IPS-18a (cell line): Measurements from ENCODE around the gene RHD.
"Not testable (repeated sequence)": the region's sequence is repeated elsewhere in the genome, so short reads cannot be mapped to it uniquely, and the experiment has no call there.

ENCODE experiments used
- H3K27ac ChIP-seq: one replicate; pipeline ENCODE4 v1.5.1; 2013; ENCODE audit warnings: low read length
- H3K27me3 ChIP-seq: one replicate; pipeline ENCODE4 v1.6.1; 2013; ENCODE audit warnings: mild to moderate bottlenecking, low read length; ENCODE audit not compliant: control insufficient read depth, insufficient read depth
- H3K36me3 ChIP-seq: one replicate; pipeline ENCODE4 v1.6.1; 2013; ENCODE audit warnings: low read depth, low read length; ENCODE audit not compliant: control insufficient read depth
- H3K4me1 ChIP-seq: one replicate; pipeline ENCODE4 v1.6.1; 2013; ENCODE audit warnings: low read depth, low read length; ENCODE audit not compliant: control insufficient read depth
- H3K4me3 ChIP-seq: one replicate; pipeline ENCODE4 v1.5.1; 2013; ENCODE audit warnings: low read length
- H3K9ac ChIP-seq: one replicate; pipeline ENCODE4 v1.6.1; 2013; ENCODE audit warnings: mild to moderate bottlenecking, low read length, moderate library complexity
- H3K9me3 ChIP-seq: one replicate; pipeline ENCODE4 v1.6.1; 2013; ENCODE audit warnings: low read depth, low read length; ENCODE audit not compliant: control insufficient read depth

RHD gene

DNA sequence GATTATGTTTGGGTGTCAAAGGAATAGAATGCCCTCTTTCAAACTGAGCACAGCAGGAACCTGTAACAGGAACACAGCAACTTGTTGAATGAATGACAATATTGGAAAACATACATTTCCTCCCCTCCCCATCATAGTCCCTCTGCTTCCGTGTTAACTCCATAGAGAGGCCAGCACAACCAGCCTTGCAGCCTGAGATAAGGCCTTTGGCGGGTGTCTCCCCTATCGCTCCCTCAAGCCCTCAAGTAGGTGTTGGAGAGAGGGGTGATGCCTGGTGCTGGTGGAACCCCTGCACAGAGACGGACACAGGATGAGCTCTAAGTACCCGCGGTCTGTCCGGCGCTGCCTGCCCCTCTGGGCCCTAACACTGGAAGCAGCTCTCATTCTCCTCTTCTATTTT lies at the start of gene RHD:
RHD (plus strand) TSS at position 272 of the 400 bp plus-strand sequence; CDS start at position 311, 39 bp downstream.
- not testable (repeated sequence) for H3K9ac ChIP-seq

GRCh38 chr1:25222606-25223005 lies 49.7 kb upstream of the RHD start:
- Histone ChIP-seq H3K27me3 (no peaks in the 10 kb centered on the region), H3K9me3 (no peaks in the 10 kb centered on the region), H3K36me3 (peaks cover 41% of the 10 kb centered on the region), H3K4me3 (no peak overlapping the region), H3K4me1 (no peaks in the 10 kb centered on the region), H3K27ac (no peak overlapping the region), H3K9ac (no peak overlapping the region)

More for the DNA sequence above, at the start of gene RHD:
- not testable (repeated sequence) for H3K27ac ChIP-seq, H3K4me3 ChIP-seq, H3K9me3 ChIP-seq, H3K36me3 ChIP-seq, H3K27me3 ChIP-seq, H3K4me1 ChIP-seq

DNA sequence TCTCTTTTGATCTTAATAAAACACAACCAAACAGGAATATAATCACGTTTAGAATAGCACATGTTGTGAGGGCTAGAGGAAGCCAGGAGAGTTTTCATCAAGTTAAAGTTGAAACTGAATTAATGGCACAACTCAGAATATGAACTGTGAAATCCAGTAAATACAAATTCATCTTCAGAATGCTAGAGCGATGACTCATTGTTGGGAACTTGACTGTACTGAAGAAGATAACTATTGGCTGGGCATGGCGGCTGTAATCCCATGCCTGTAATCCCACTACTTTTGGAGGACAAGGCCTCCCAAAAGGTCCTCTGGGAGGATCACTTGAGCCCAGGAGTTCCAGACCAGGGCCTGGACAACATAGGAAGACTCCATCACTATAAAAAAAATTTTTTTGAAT lies 48.8 kb upstream of the RHD start:
- Histone ChIP-seq H3K9ac (no peak overlapping the region), H3K27ac (no peak overlapping the region), H3K36me3 (peaks cover 49% of the 10 kb centered on the region), H3K4me3 (no peak overlapping the region), H3K27me3 (no peaks in the 10 kb centered on the region), H3K9me3 (no peaks in the 10 kb centered on the region), H3K4me1 (no peaks in the 10 kb centered on the region)

GRCh38 chr1:25232027-25232865 lies 40.1 kb upstream of the RHD start, which contains the start of gene SYF2:
SYF2 (minus strand) TSS chr1:25232502; CDS start chr1:25232467, 35 bp downstream.
- peak within 1 kb of the TSS; percentile 91 for H3K9ac ChIP-seq
- peak within 1 kb of the TSS; percentile 92 for H3K27ac ChIP-seq
- peak within 1 kb of the TSS; percentile 99 for H3K4me3 ChIP-seq
- peaks cover 32% of the 10 kb centered on the region for H3K36me3 ChIP-seq
- H3K27me3 ChIP-seq = no peaks in the 10 kb centered on the region
- H3K4me1 ChIP-seq = peaks cover 3% of the 10 kb centered on the region
- H3K9me3 ChIP-seq = no peaks in the 10 kb centered on the region

DNA sequence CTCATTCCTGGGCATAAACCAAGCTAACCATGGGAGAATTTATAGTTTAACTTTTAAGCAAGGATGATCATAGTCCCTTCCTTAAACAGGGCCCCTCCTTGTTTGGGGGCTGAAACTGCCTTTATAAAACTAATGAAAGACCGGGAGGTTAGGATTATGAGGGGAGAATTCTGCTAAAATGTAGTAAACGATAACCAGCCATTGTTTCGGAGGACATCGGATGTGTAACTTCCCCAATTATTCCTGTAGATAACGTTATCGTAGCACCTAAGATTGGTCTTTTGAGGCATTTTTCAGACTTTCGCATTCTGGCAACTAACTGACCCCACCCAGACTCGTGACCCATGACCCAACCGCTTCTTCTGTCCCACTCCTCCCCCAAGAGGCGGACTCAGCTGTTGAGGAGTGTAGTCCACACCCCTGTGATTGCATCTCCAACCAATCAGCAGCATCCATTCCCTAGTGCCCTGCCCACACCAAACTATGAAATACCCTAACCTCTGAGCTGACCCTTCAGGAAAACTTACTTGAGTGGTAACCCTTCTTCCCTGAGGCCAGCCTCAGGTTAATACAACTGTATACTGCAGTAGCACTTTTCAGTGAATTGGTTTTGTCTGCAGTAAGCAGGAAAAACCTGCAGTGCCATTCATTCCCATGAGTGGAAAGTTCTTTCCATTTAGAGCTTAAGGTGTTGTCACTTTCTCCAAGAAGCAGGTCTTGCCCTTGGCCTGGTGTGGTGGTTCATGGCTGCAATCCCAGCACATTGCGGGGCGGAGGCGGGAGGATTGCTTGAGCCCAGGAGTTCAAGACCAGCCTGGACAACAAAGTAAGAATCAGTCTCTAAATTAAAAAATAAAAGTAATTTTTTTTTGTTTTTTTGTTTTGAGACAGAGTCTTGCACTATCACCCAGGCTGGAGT lies 39.2 kb upstream of the RHD start:
- Histone ChIP-seq H3K9ac (peak overlapping the region; percentile 91), H3K4me1 (peaks cover 3% of the 10 kb centered on the region), H3K36me3 (peaks cover 24% of the 10 kb centered on the region), H3K27me3 (no peaks in the 10 kb centered on the region), H3K4me3 (peak overlapping the region; percentile 99), H3K27ac (peak overlapping the region; percentile 92), H3K9me3 (no peaks in the 10 kb centered on the region)

- not testable (repeated sequence) for H3K27me3 ChIP-seq, H3K27ac ChIP-seq, H3K9me3 ChIP-seq, H3K36me3 ChIP-seq, H3K4me1 ChIP-seq, H3K9ac ChIP-seq, H3K4me3 ChIP-seq
Measured at GRCh38 chr1:25235411-25235810, 36.9 kb upstream of the RHD start.

DNA sequence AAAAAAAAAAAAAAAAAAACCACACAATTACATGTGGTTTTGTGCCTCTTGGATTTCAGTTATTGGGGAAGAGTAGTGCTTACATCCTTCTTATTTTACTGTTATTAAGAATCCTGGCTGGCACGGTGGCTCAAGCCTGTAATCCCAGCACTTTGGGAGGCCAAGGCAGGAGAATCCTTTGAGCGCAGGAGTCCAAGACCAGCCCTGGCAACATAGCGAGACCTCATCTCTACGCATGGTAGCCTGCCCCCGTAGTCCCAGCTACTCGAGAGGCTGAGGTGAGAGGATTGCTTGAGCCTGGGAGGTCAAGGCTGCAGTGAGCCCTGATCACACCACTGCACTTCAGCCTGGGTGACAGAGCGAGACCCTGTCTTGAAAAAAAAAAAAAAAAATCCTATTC lies 36.0 kb upstream of the RHD start:
- not testable (repeated sequence) for H3K9ac ChIP-seq, H3K27me3 ChIP-seq, H3K4me3 ChIP-seq, H3K36me3 ChIP-seq, H3K4me1 ChIP-seq, H3K9me3 ChIP-seq, H3K27ac ChIP-seq

DNA sequence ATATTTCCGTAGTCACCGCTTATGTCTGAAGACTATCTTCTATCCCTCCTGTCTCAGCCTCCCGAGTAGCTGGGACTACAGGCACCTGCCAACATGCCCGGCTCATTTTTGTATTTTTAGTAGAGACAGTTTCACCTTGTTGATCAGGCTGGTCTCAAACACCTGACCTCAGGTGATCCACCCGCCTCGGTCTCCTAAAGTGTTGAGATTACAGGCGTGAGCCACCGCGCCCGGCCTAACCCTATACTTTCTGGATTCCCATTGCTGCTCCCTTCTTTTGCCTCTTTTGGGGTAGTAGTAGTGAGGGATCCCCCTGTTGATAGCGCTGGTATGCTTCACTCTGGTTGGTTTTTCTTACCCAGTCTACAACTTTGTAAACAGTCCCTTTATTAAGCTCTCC lies 34.3 kb upstream of the RHD start:
- no peak overlapping the region for H3K27ac ChIP-seq
- no peak overlapping the region for H3K9ac ChIP-seq
- no peaks in the 10 kb centered on the region for H3K9me3 ChIP-seq
- no peaks in the 10 kb centered on the region for H3K27me3 ChIP-seq
- H3K4me1 ChIP-seq = peaks cover 9% of the 10 kb centered on the region
- no peak overlapping the region for H3K4me3 ChIP-seq
- H3K36me3 ChIP-seq = peaks cover 16% of the 10 kb centered on the region

DNA sequence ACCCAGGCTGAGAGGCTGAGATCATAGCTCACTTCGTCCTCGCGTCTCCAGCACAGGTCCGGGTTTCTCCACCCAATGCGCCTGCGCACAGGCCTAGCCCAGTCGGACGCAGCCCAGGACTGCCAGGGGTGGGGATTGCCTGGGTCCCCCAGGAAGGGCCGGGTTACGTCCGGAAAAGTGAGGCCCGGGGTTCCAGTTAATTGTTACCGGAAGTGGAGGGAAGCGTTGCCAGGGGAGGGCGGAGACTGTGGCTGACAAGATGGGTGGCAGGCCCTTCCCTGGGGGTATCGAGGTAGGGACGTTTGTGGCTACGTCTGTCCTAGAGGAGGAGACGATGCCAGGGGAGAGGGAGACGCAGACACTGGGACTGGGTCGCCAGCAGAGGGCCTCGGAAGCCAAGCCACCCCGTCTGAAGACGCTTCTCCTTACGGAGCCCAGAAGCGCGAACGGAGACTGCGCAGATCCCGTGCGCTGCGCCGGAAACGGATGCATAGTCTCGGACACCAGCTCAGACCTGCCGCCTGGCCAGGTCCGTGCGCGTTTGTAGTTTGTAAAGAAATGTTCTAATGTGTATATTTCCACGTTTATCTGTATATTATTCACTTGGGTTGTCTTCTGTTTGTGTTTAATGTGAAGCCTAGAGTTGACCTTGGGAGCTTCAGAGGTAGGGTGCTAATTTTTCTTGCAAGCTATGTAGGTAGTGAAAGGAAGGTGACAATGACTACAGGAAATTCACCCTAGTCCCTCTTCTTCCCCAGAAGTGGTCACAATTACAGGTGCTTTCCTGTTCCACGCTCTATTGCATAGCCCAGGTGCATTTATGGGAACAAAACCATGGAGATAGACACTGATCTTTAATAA lies 32.4 kb upstream of the RHD start:
- H3K4me3 ChIP-seq = peak overlapping the region; percentile 76
- peak overlapping the region; percentile 68 for H3K9ac ChIP-seq

DNA sequence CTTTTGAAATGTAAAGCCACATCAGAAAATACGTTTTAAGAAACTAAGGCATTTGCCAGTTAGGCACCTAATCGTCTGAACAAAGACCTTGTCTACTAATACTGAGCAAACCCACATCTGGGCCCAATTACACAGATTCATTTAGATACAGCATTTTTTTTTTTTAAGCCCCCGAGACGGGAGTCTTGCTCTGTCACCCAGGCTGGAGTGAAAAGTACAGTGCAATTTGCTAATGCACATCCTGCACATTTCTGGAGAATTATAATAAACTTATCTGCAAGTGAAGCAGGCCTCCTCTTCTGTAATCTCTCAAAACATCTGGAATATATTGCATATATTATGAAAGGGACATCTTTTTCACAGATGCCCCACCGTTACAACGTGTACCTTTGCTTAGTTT lies 28.4 kb upstream of the RHD start:
- no peak overlapping the region for H3K9ac ChIP-seq
- H3K36me3 ChIP-seq = peaks cover 39% of the 10 kb centered on the region
- peaks cover 12% of the 10 kb centered on the region for H3K4me1 ChIP-seq

More for the DNA sequence above, 32.4 kb upstream of the RHD start:
- Histone ChIP-seq H3K9me3 (no peaks in the 10 kb centered on the region), H3K27ac (peak overlapping the region; percentile 83), H3K4me1 (peaks cover 6% of the 10 kb centered on the region), H3K36me3 (peaks cover 32% of the 10 kb centered on the region), H3K27me3 (no peaks in the 10 kb centered on the region)

DNA sequence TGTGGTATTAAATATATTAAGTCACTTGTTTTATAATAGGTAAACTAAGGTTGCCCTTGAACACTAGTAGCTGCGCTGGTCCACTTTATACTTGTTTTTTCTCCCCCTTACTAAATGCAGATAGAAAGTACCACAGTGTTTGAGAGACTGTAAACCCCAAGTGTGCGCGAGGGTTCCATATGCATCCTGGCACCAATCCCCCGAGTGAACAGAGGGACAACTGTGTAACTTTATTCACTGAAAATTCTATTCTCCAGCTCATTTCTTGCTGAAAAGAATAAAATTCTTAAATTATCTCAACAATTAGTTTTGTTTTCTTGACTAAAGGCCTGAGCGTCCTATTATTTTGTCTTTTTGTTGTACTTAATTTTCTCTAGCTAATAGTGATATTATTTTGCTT lies 26.9 kb upstream of the RHD start:
- Histone ChIP-seq H3K36me3 (peaks cover 39% of the 10 kb centered on the region), H3K4me1 (peaks cover 11% of the 10 kb centered on the region), H3K27me3 (no peaks in the 10 kb centered on the region), H3K9ac (no peak overlapping the region), H3K4me3 (peak overlapping the region; percentile 71), H3K27ac (no peak overlapping the region), H3K9me3 (no peaks in the 10 kb centered on the region)

More for the DNA sequence above, 28.4 kb upstream of the RHD start:
- no peak overlapping the region for H3K27ac ChIP-seq
- H3K27me3 ChIP-seq = no peaks in the 10 kb centered on the region
- no peaks in the 10 kb centered on the region for H3K9me3 ChIP-seq
- H3K4me3 ChIP-seq = no peak overlapping the region
